GM23338 (cell line): Measurements from ENCODE around the gene SH2D3C. TPM values are rescaled to one million over a fixed set of nuclear protein-coding genes. Genes with fewer than 3 reads are reported as not detected.

Experiments used
- ATAC-seq: fragments of 200-7000 bp; cut with Tn5 transposase; 3 replicates; pipeline ENCODE4 v1.9.1; 2020
- DNase-seq: peaks from one replicate; pipeline ENCODE4 v3.0.0-alpha.2; 2015; ENCODE audit warnings: low spot score
- H2AFZ ChIP-seq: fragments of 200-600 bp; sonication (generic); 2 replicates; pipeline ENCODE4 v1.8.0; 2016; ENCODE audit warnings: antibody characterized with exemption, mild to moderate bottlenecking, moderate library complexity
- H3F3A ChIP-seq: fragments of 200-600 bp; sonication (generic); replicated peaks from 2 replicates; pipeline ENCODE4 v1.8.0; 2017; ENCODE audit warnings: antibody characterized with exemption, mixed run types, low read depth
- H3K27ac ChIP-seq: fragments of 200-600 bp; sonication (generic); 2 replicates; pipeline ENCODE4 v1.6.1; 2016; ENCODE audit warnings: low read depth
- H3K27me3 ChIP-seq: fragments of 200-600 bp; sonication (generic); 2 replicates; pipeline ENCODE4 v1.8.0; 2016; ENCODE audit warnings: mild to moderate bottlenecking, mixed run types, moderate library complexity; ENCODE audit not compliant: insufficient read depth
- H3K36me3 ChIP-seq: fragments of 200-600 bp; sonication (generic); 2 replicates; pipeline ENCODE4 v1.8.0; 2016; ENCODE audit warnings: mild to moderate bottlenecking; ENCODE audit not compliant: insufficient read depth
- H3K4me1 ChIP-seq: fragments of 200-600 bp; sonication (generic); 2 replicates; pipeline ENCODE4 v1.8.0; 2016; ENCODE audit warnings: mild to moderate bottlenecking, moderate library complexity; ENCODE audit not compliant: insufficient read depth
- H3K4me2 ChIP-seq: fragments of 200-600 bp; sonication (generic); 2 replicates; pipeline ENCODE4 v1.7.1; 2017; ENCODE audit warnings: mixed run types
- H3K4me3 ChIP-seq: fragments of 200-600 bp; sonication (generic); 2 replicates; pipeline ENCODE4 v1.6.1; 2016; ENCODE audit warnings: mixed run types
- H3K79me2 ChIP-seq: fragments of 200-600 bp; sonication (generic); replicated peaks from 2 replicates; pipeline ENCODE4 v1.8.0; 2017; ENCODE audit warnings: mild to moderate bottlenecking; ENCODE audit not compliant: insufficient read depth
- H3K9me2 ChIP-seq: fragments of 200-600 bp; sonication (generic); 2 replicates; pipeline ENCODE4 v1.8.0; 2017; ENCODE audit not compliant: insufficient read depth
- H4K20me1 ChIP-seq: fragments of 200-600 bp; sonication (generic); replicated peaks from 2 replicates; pipeline ENCODE4 v1.8.0; 2017; ENCODE audit warnings: mild to moderate bottlenecking; ENCODE audit not compliant: insufficient read depth
- H3K27ac Mint-ChIP-seq: 2 replicates; pipeline ENCODE4 v1.8.0; 2020; ENCODE audit warnings: inconsistent platforms, mild to moderate bottlenecking, moderate library complexity, mixed read lengths
- H3K27me3 Mint-ChIP-seq: 3 replicates; pipeline ENCODE4 v1.8.0; 2022; ENCODE audit warnings: low read depth, mild to moderate bottlenecking, moderate library complexity, mixed read lengths, inconsistent platforms; ENCODE audit not compliant: insufficient read depth, poor library complexity
- H3K36me3 Mint-ChIP-seq: 3 replicates; pipeline ENCODE4 v1.8.0; 2021; ENCODE audit warnings: low read depth, mild to moderate bottlenecking, inconsistent platforms, moderate library complexity, mixed read lengths
- H3K4me1 Mint-ChIP-seq: 3 replicates; pipeline ENCODE4 v1.8.0; 2020; ENCODE audit warnings: mild to moderate bottlenecking, inconsistent platforms, mixed read lengths
- H3K4me3 Mint-ChIP-seq: 3 replicates; pipeline ENCODE4 v1.8.0; 2021; ENCODE audit warnings: moderate library complexity, mild to moderate bottlenecking, inconsistent platforms, mixed read lengths
- H3K9me3 Mint-ChIP-seq: 3 replicates; pipeline ENCODE4 v1.8.0; 2020; ENCODE audit warnings: moderate library complexity, mild to moderate bottlenecking, inconsistent platforms, mixed read lengths
- CTCF ChIP-seq, 2 experiments: fragments of 200-600 bp in 1 of 2; sonication (generic) in 1 of 2; conservative IDR thresholded peaks; 2 replicates each; pipeline versions ENCODE4 v1.5.1 to v1.6.1; 2016 to 2017; ENCODE audit warnings: antibody characterized with exemption in 2 of 2, low read depth in 2 of 2, mild to moderate bottlenecking in 2 of 2, moderate library complexity in 1 of 2
- EZH2phosphoT487 ChIP-seq: fragments of 200-600 bp; sonication (generic); IDR thresholded peaks from one replicate; pipeline ENCODE4 v1.8.1; 2018; ENCODE audit warnings: antibody characterized with exemption; ENCODE audit not compliant: unreplicated experiment
- JUNB ChIP-seq: IDR thresholded peaks from one replicate; pipeline ENCODE4 v1.6.1; 2016; ENCODE audit warnings: antibody characterized with exemption; ENCODE audit not compliant: unreplicated experiment
- NANOG ChIP-seq: IDR thresholded peaks from 2 replicates; pipeline ENCODE4 v1.6.1; 2016; ENCODE audit warnings: antibody characterized with exemption, borderline replicate concordance
- POLR2AphosphoS5 ChIP-seq: IDR thresholded peaks from 2 replicates; pipeline ENCODE4 v1.6.1; 2016; ENCODE audit warnings: antibody characterized with exemption, low read depth
- REST ChIP-seq: IDR thresholded peaks from one replicate; pipeline ENCODE4 v1.6.1; 2018; ENCODE audit warnings: antibody characterized with exemption; ENCODE audit not compliant: unreplicated experiment
- ZNF114 ChIP-seq: fragments of 250-450 bp; sonication (Bioruptor Pico); IDR thresholded peaks from 2 replicates; pipeline ENCODE4 v1.5.0; 2020; ENCODE audit warnings: mild to moderate bottlenecking, moderate library complexity
- ZNF331 ChIP-seq: fragments of 250-450 bp; sonication (Bioruptor Pico); IDR thresholded peaks from 2 replicates; pipeline ENCODE4 v1.5.0; 2020; ENCODE audit warnings: low read depth, mild to moderate bottlenecking, moderate library complexity
- ZNF462 ChIP-seq: fragments of 250-450 bp; sonication (Bioruptor Pico); IDR thresholded peaks from 2 replicates; pipeline ENCODE4 v1.5.0; 2020; ENCODE audit warnings: mild to moderate bottlenecking, moderate library complexity
- polyA plus RNA-seq: library from polyadenylated mRNA; unstranded; fragments of >200 nt; fragmentation: Nextera tagmentation; extraction: Ambion mirVana; gene quantifications from 2 replicates; pipeline ENCODE4 v1.2.1, GENCODE V29; 2016
- total RNA-seq: library from RNA; depleted of rRNA; stranded (reverse); fragments of >200 nt; shearing (Covaris generic); gene quantifications from 2 replicates; pipeline ENCODE4 v1.2.3, GENCODE V29; 2014

Gene SH2D3C
- total and polyA plus RNA-seq, 2 experiments from 2014 or later = 4.2 to 4.5 TPM

- Histone ChIP-seq H3K27me3 (no peaks in the 10 kb centered on the region), H3K36me3 (peaks cover 5% of the 10 kb centered on the region), H4K20me1 (no peaks in the 10 kb centered on the region; the same call in 1 of the 2 replicates), H3K27ac (no peak overlapping the region), H3K4me1 (no peaks in the 10 kb centered on the region), H2AFZ (no peak overlapping the region), H3K9me2 (no peaks in the 10 kb centered on the region), H3F3A (no peaks in the 10 kb centered on the region; the same call in 1 of the 2 replicates), H3K79me2 (no peaks in the 10 kb centered on the region), H3K4me3 (no peak overlapping the region), H3K4me2 (no peak overlapping the region)
- Mint-ChIP-seq H3K4me3 (no peak overlapping the region), H3K36me3 (peaks cover 29% of the 10 kb centered on the region), H3K27me3 (peaks cover 19% of the 10 kb centered on the region), H3K9me3 (no peaks in the 10 kb centered on the region), H3K27ac (no peak overlapping the region), H3K4me1 (no peaks in the 10 kb centered on the region)
- TF ChIP-seq REST (no peak), JUNB (no peak), EZH2phosphoT487 (no peak), ZNF331 (no peak), NANOG (no peak), ZNF114 (no peak)
- ATAC-seq (no peak), DNase-seq (no peak)
These were observed 38.3 kb upstream of the SH2D3C start for GRCh38 chr9:127816728-127817127.

- no peaks in the 10 kb centered on the region for H3K9me2 ChIP-seq
- H3K4me1 ChIP-seq = no peaks in the 10 kb centered on the region
- peaks cover 19% of the 10 kb centered on the region for H3K27me3 Mint-ChIP-seq
- no peaks in the 10 kb centered on the region; the same call in 1 of the 2 replicates for H3F3A ChIP-seq
- H4K20me1 ChIP-seq = no peaks in the 10 kb centered on the region; the same call in 1 of the 2 replicates
- H2AFZ ChIP-seq = no peak overlapping the region
- H3K27ac ChIP-seq = no peak overlapping the region
- no peaks in the 10 kb centered on the region for H3K4me1 Mint-ChIP-seq
- ATAC-seq (no peak; the same call in 2 of the 3 replicates), DNase-seq (no peak)
- no peak overlapping the region for H3K4me3 Mint-ChIP-seq
- H3K4me3 ChIP-seq = no peak overlapping the region
- H3K36me3 Mint-ChIP-seq = peaks cover 32% of the 10 kb centered on the region
- no peaks in the 10 kb centered on the region for H3K27me3 ChIP-seq
- H3K4me2 ChIP-seq = no peak overlapping the region
- H3K9me3 Mint-ChIP-seq = no peaks in the 10 kb centered on the region
- peaks cover 8% of the 10 kb centered on the region for H3K36me3 ChIP-seq
- no peak overlapping the region for H3K27ac Mint-ChIP-seq
- H3K79me2 ChIP-seq = no peaks in the 10 kb centered on the region
- TF ChIP-seq POLR2AphosphoS5 = no peak
- no peak for TF ChIP-seq ZNF462 (CRISPR knock-in tag)
- no peak for TF ChIP-seq CTCF (conservative IDR thresholded peaks at IDR 0.05; ENCODE audit: low read depth in 2 of 2)
- no peak for TF ChIP-seq JUNB
- TF ChIP-seq EZH2phosphoT487 = no peak
- TF ChIP-seq ZNF114 = no peak
These were observed 37.9 kb upstream of the SH2D3C start for GRCh38 chr9:127816362-127816725.
